WTC11 (cell line): ENCODE data around the gene CMTM6. TPM values are rescaled to one million over a fixed set of nuclear protein-coding genes. Genes with fewer than 3 reads are reported as not detected.

Experiments used
- ATAC-seq: fragments of 200-7000 bp; cut with Tn5 transposase; 2 replicates; pipeline ENCODE4 v1.10.0; 2021; ENCODE audit warnings: mild to moderate bottlenecking, moderate library complexity
- CTCF ChIA-PET: fragments of 300-600 bp; sonication (Branson Sonifier 250); formaldehyde crosslinking; loops from one replicate; lab custom pipeline; 2021; ENCODE audit warnings: antibody characterized with exemption; lab: Charles Lee
- POLR2A ChIA-PET: fragments of 350-600 bp; sonication (Branson Sonifier 250); formaldehyde crosslinking; loops from one replicate; lab custom pipeline; 2021; ENCODE audit warnings: antibody characterized with exemption; lab: Charles Lee
- DNase-seq: peaks from one replicate; pipeline ENCODE4 v3.0.0; 2021; ENCODE audit warnings: low spot score
- H3K27ac Mint-ChIP-seq: 2 replicates; pipeline ENCODE4 v1.8.0; 2021; ENCODE audit warnings: mixed read lengths
- H3K27me3 Mint-ChIP-seq: 2 replicates; pipeline ENCODE4 v1.8.0; 2021; ENCODE audit warnings: low read depth, mild to moderate bottlenecking, moderate library complexity, mixed read lengths
- H3K36me3 Mint-ChIP-seq: 2 replicates; pipeline ENCODE4 v1.8.0; 2021; ENCODE audit warnings: mixed read lengths
- H3K4me1 Mint-ChIP-seq: 2 replicates; pipeline ENCODE4 v1.8.0; 2022; ENCODE audit warnings: mixed read lengths
- H3K4me3 Mint-ChIP-seq: 2 replicates; pipeline ENCODE4 v1.8.0; 2021; ENCODE audit warnings: mild to moderate bottlenecking, moderate library complexity, mixed read lengths
- H3K9me3 Mint-ChIP-seq: 2 replicates; pipeline ENCODE4 v1.8.0; 2021; ENCODE audit warnings: mixed read lengths
- ATF6 ChIP-seq: sonication (generic); formaldehyde crosslinking; IDR thresholded peaks from 2 replicates; pipeline ENCODE4 v1.8.1; 2023; ENCODE audit warnings: mild to moderate bottlenecking, missing genetic modification reagents
- CREM ChIP-seq: sonication (generic); formaldehyde crosslinking; IDR thresholded peaks from 2 replicates; pipeline ENCODE4 v1.8.1; 2022; ENCODE audit warnings: mild to moderate bottlenecking, missing genetic modification reagents, moderate library complexity
- CTCF ChIP-seq: fragments of 200-600 bp; IDR thresholded peaks from 2 replicates; pipeline ENCODE4 v1.8.0; 2022; ENCODE audit warnings: antibody characterized with exemption
- ESRRA ChIP-seq: sonication (generic); formaldehyde crosslinking; IDR thresholded peaks from 2 replicates; pipeline ENCODE4 v1.8.1; 2022; ENCODE audit warnings: mild to moderate bottlenecking, missing genetic modification reagents, borderline replicate concordance
- FOXK1 ChIP-seq: sonication (generic); formaldehyde crosslinking; IDR thresholded peaks from 2 replicates; pipeline ENCODE4 v1.8.0; 2022; ENCODE audit warnings: mild to moderate bottlenecking, moderate library complexity, missing genetic modification reagents
- HMGA2 ChIP-seq: fragments of 250-450 bp; sonication (Bioruptor Pico); IDR thresholded peaks from 2 replicates; pipeline ENCODE4 v1.4.0; 2021; ENCODE audit warnings: mild to moderate bottlenecking, moderate library complexity
- IRF2 ChIP-seq: sonication (generic); formaldehyde crosslinking; IDR thresholded peaks from 2 replicates; pipeline ENCODE4 v1.8.0; 2022; ENCODE audit warnings: low read depth, missing genetic modification reagents, borderline replicate concordance
- NR1H2 ChIP-seq: sonication (generic); formaldehyde crosslinking; IDR thresholded peaks from 2 replicates; pipeline ENCODE4 v1.9.0; 2021; ENCODE audit warnings: mild to moderate bottlenecking, moderate library complexity, missing genetic modification reagents
- NR2C2 ChIP-seq: sonication (generic); formaldehyde crosslinking; IDR thresholded peaks from 2 replicates; pipeline ENCODE4 v1.8.0; 2022; ENCODE audit warnings: mild to moderate bottlenecking, missing genetic modification reagents
- SMAD4 ChIP-seq: sonication (generic); formaldehyde crosslinking; IDR thresholded peaks from 2 replicates; pipeline ENCODE4 v1.8.0; 2022; ENCODE audit warnings: mild to moderate bottlenecking, missing genetic modification reagents
- SOX15 ChIP-seq: fragments of 250-450 bp; sonication (Bioruptor Pico); IDR thresholded peaks from 2 replicates; pipeline ENCODE4 v1.9.0; 2021; ENCODE audit warnings: mild to moderate bottlenecking
- STAT6 ChIP-seq: sonication (generic); formaldehyde crosslinking; conservative IDR thresholded peaks from 2 replicates; pipeline ENCODE4 v1.8.1; 2023; ENCODE audit warnings: mild to moderate bottlenecking, low read depth, missing genetic modification reagents, moderate library complexity
- ZBTB21 ChIP-seq: sonication (generic); formaldehyde crosslinking; IDR thresholded peaks from 2 replicates; pipeline ENCODE4 v1.8.1; 2023; ENCODE audit warnings: mild to moderate bottlenecking, missing genetic modification reagents, borderline replicate concordance
- ZNF317 ChIP-seq: sonication (generic); formaldehyde crosslinking; IDR thresholded peaks from 2 replicates; pipeline ENCODE4 v1.8.1; 2023; ENCODE audit warnings: low read depth, mild to moderate bottlenecking, moderate library complexity, missing genetic modification reagents, borderline replicate concordance
- ZNF396 ChIP-seq: fragments of 250-450 bp; sonication (Bioruptor Pico); IDR thresholded peaks from 2 replicates; pipeline ENCODE4 v1.8.0; 2021; ENCODE audit warnings: mild to moderate bottlenecking, moderate library complexity, borderline replicate concordance
- ZNF423 ChIP-seq: fragments of 250-450 bp; sonication (Bioruptor Pico); IDR thresholded peaks from 2 replicates; pipeline ENCODE4 v2.1.2; 2022; ENCODE audit warnings: mild to moderate bottlenecking, moderate library complexity
- total RNA-seq: library from RNA; stranded (reverse); gene quantifications from 3 replicates; pipeline ENCODE4 v1.2.3, GENCODE V29; 2021
- TF ChIP-seq, protein P1 (sequence below): sonication (generic); formaldehyde crosslinking; IDR thresholded peaks from 2 replicates; pipeline ENCODE4 v1.8.0; 2023; ENCODE audit warnings: missing genetic modification reagents
- TF ChIP-seq, protein P2 (sequence below): sonication (generic); formaldehyde crosslinking; IDR thresholded peaks from 2 replicates; pipeline ENCODE4 v1.8.1; 2023; ENCODE audit warnings: mild to moderate bottlenecking, missing genetic modification reagents
- TF ChIP-seq, protein P3 (sequence below): sonication (generic); formaldehyde crosslinking; IDR thresholded peaks from 2 replicates; pipeline ENCODE4 v1.8.1; 2023; ENCODE audit warnings: mild to moderate bottlenecking, missing genetic modification reagents, moderate library complexity
- TF ChIP-seq, protein P4 (sequence below): fragments of 250-450 bp; sonication (Bioruptor Pico); IDR thresholded peaks from 2 replicates; pipeline ENCODE4 v1.8.0; 2021; ENCODE audit warnings: mild to moderate bottlenecking

CMTM6 gene
- total RNA-seq, 1 experiment from 2014 or later, result 42.3 TPM

DNA sequence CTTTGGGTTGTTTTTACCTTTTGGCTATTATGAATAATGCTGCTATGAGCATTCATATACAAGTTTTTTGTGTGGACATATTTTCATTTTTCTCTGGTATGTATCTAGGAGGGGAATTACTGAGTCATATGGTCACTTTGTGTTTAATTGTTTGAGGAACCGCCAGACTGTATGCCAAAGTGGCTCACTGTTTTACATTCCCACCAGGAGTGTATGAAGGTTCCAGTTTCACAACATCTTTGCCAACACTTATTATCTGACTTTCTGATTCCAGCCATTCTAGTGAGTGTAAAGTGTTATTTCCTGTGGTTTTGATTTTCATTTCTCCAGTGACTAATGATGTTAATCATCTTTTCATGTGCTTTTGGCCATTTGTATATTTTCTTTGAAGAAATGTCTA lies 59.2 kb downstream of the CMTM6 start:
- H3K4me1 Mint-ChIP-seq, result peaks cover 18% of the 10 kb centered on the region
- ChIA-PET CTCF (interaction anchor here (0.9 kb wide), 1 partner anchor 24 kb away, joined by 3 read pairs; no protein-coding TSS in a partner anchor), POLR2A (no interaction called here)
- ATAC-seq, result no peak
- H3K36me3 Mint-ChIP-seq, result peaks cover 13% of the 10 kb centered on the region; the same call in 1 of the 2 replicates
- TF ChIP-seq ATF6 (CRISPR knock-in tag) (no peak), SOX15 (CRISPR knock-in tag) (no peak), IRF2 (no peak), ZNF317 (CRISPR knock-in tag) (no peak), ESRRA (CRISPR knock-in tag) (no peak), HMGA2 (CRISPR knock-in tag) (no peak), ZBTB21 (CRISPR knock-in tag) (no peak), ZNF396 (CRISPR knock-in tag) (no peak), CREM (CRISPR knock-in tag) (no peak), NR1H2 (CRISPR knock-in tag) (no peak), CTCF (no peak), NR2C2 (CRISPR knock-in tag) (no peak), FOXK1 (no peak), STAT6 (CRISPR knock-in tag) (no peak), ZNF423 (no peak), SMAD4 (CRISPR knock-in tag) (no peak)
- TF ChIP-seq, protein P1, sequence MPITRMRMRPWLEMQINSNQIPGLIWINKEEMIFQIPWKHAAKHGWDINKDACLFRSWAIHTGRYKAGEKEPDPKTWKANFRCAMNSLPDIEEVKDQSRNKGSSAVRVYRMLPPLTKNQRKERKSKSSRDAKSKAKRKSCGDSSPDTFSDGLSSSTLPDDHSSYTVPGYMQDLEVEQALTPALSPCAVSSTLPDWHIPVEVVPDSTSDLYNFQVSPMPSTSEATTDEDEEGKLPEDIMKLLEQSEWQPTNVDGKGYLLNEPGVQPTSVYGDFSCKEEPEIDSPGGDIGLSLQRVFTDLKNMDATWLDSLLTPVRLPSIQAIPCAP (CRISPR knock-in tag), result no peak
- TF ChIP-seq, protein P2, sequence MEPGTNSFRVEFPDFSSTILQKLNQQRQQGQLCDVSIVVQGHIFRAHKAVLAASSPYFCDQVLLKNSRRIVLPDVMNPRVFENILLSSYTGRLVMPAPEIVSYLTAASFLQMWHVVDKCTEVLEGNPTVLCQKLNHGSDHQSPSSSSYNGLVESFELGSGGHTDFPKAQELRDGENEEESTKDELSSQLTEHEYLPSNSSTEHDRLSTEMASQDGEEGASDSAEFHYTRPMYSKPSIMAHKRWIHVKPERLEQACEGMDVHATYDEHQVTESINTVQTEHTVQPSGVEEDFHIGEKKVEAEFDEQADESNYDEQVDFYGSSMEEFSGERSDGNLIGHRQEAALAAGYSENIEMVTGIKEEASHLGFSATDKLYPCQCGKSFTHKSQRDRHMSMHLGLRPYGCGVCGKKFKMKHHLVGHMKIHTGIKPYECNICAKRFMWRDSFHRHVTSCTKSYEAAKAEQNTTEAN (CRISPR knock-in tag), result no peak
- TF ChIP-seq, protein P3, sequence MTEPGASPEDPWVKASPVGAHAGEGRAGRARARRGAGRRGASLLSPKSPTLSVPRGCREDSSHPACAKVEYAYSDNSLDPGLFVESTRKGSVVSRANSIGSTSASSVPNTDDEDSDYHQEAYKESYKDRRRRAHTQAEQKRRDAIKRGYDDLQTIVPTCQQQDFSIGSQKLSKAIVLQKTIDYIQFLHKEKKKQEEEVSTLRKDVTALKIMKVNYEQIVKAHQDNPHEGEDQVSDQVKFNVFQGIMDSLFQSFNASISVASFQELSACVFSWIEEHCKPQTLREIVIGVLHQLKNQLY (CRISPR knock-in tag), result no peak
- TF ChIP-seq, protein P4, sequence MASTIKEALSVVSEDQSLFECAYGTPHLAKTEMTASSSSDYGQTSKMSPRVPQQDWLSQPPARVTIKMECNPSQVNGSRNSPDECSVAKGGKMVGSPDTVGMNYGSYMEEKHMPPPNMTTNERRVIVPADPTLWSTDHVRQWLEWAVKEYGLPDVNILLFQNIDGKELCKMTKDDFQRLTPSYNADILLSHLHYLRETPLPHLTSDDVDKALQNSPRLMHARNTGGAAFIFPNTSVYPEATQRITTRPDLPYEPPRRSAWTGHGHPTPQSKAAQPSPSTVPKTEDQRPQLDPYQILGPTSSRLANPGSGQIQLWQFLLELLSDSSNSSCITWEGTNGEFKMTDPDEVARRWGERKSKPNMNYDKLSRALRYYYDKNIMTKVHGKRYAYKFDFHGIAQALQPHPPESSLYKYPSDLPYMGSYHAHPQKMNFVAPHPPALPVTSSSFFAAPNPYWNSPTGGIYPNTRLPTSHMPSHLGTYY, result no peak
- no peak overlapping the region for H3K27ac Mint-ChIP-seq
- H3K27me3 Mint-ChIP-seq, result no peaks in the 10 kb centered on the region
- no peak overlapping the region for H3K4me3 Mint-ChIP-seq
- no peaks in the 10 kb centered on the region; the same call in 1 of the 2 replicates for H3K9me3 Mint-ChIP-seq
- no peak for DNase-seq
